Measurements from ENCODE around the gene CIDEA. TPM values are rescaled to one million over a fixed set of nuclear protein-coding genes. Genes with fewer than 3 reads are reported as not detected.
A peak's percentile ranks its signal among the peaks of the same experiment; 100 is the strongest.

CIDEA gene
- total RNA-seq, 1 donor from 2014 or later: not detected

DNA sequence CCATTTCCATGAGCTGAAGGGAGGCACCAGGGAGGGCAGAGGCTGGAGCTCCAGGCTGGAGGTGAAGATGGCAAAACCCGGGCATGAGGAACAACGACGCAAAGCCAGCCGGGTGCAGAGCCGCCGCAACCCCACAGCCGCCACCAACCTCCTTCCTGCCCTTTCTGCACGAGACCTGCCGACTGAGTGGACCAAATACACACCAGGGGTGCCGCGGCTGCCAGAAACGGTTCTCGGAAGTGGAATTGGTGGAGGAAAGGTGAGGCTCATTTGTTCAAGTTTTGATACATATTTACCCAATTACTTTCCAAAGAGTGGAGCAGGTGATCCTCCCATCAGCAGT lies 8.4 kb upstream of the CIDEA start:
- Mint-ChIP-seq H3K27ac (no peak overlapping the region), H3K27me3 (peaks cover 63% of the 10 kb centered on the region), H3K9me3 (ENCODE audit: low read depth) (no peaks in the 10 kb centered on the region), H3K4me3 (ENCODE audit: low read depth) (no peak overlapping the region), H3K36me3 (ENCODE audit: insufficient read depth) (no peaks in the 10 kb centered on the region), H3K4me1 (ENCODE audit: low read depth) (no peaks in the 10 kb centered on the region)
- DNase-seq (ENCODE audit: low spot score, unreplicated experiment): no peak
- no peak for TF ChIP-seq CTCF (IDR thresholded peaks at IDR 0.05; ENCODE audit: unreplicated experiment)

GRCh38 chr18:12246849-12247808 lies 7.0 kb upstream of the CIDEA start:
- Mint-ChIP-seq H3K36me3 (ENCODE audit: insufficient read depth) (no peaks in the 10 kb centered on the region), H3K4me3 (ENCODE audit: low read depth) (no peak overlapping the region), H3K9me3 (ENCODE audit: low read depth) (no peaks in the 10 kb centered on the region), H3K27me3 (peaks cover 64% of the 10 kb centered on the region), H3K27ac (no peak overlapping the region), H3K4me1 (ENCODE audit: low read depth) (no peaks in the 10 kb centered on the region)
- TF ChIP-seq CTCF (IDR thresholded peaks at IDR 0.05; ENCODE audit: unreplicated experiment): peak; percentile 68
- no peak for DNase-seq (ENCODE audit: low spot score, unreplicated experiment)

DNA sequence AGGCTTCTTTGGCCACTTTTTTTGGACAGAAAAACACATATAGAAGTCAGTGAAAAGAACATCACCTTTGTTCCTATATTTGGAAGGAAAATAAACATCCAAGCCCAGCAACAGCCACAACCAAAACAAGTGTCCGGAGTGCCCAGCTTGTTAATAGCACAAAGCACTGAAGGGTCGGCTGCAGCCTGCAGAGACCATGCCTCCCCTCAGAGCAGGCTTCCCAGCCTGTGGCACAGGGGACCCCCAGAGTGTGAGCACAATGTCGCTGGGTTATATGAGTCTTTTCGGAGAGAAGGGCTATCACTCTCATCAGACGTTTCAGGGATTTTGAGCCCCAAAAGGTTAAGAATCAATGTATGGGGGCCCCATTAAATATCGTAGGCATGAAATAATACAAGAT lies 6.2 kb upstream of the CIDEA start:
- DNase-seq (ENCODE audit: low spot score, unreplicated experiment): no peak
- no peak for TF ChIP-seq CTCF (IDR thresholded peaks at IDR 0.05; ENCODE audit: unreplicated experiment)
- Mint-ChIP-seq H3K27me3 (peaks cover 67% of the 10 kb centered on the region), H3K4me3 (ENCODE audit: low read depth) (no peak overlapping the region), H3K27ac (no peak overlapping the region), H3K9me3 (ENCODE audit: low read depth) (no peaks in the 10 kb centered on the region), H3K36me3 (ENCODE audit: insufficient read depth) (no peaks in the 10 kb centered on the region), H3K4me1 (ENCODE audit: low read depth) (no peaks in the 10 kb centered on the region)

DNA sequence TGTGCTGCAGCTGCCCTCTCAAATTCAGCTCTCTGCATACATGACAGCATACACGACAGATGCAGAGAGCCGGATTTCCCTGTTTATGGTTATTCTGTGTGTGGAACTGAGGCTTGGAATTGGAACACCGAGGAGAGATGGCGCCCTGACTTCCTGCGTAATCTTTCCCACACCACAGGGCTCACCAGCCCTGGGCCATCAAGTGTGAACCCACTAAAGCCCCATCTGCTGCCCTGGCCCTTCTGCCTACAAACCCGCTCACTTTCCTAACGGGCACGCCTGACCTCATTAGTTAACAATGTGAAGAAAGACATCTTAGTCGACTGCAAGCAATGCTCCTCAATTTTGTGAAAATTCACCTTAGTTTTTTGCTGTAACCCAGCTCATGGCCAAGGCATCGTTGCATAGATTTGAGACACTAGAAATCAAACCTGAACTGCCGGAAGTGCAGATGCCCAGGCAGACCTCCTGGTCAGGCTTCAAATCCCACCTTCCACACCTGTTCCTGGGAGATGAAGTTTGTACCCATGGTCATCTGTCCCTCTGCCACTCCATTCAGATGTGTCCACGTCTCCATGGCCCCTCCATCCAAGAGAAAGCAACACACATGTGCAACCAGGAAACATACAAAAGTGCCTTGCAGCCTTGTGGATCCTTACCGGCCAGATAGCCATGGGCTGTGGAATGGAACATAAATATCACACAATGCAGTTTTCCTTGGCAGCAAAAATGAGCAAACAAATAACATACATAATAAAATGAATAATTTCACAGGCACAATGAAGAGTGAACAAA lies 5.0 kb upstream of the CIDEA start:
- no peak for TF ChIP-seq CTCF (IDR thresholded peaks at IDR 0.05; ENCODE audit: unreplicated experiment)
- Mint-ChIP-seq H3K27ac (no peak overlapping the region), H3K9me3 (ENCODE audit: low read depth) (no peaks in the 10 kb centered on the region), H3K27me3 (peaks cover 78% of the 10 kb centered on the region), H3K4me3 (ENCODE audit: low read depth) (no peak overlapping the region), H3K36me3 (ENCODE audit: insufficient read depth) (no peaks in the 10 kb centered on the region), H3K4me1 (ENCODE audit: low read depth) (peaks cover 3% of the 10 kb centered on the region)
- no peak for DNase-seq (ENCODE audit: low spot score, unreplicated experiment)

DNA sequence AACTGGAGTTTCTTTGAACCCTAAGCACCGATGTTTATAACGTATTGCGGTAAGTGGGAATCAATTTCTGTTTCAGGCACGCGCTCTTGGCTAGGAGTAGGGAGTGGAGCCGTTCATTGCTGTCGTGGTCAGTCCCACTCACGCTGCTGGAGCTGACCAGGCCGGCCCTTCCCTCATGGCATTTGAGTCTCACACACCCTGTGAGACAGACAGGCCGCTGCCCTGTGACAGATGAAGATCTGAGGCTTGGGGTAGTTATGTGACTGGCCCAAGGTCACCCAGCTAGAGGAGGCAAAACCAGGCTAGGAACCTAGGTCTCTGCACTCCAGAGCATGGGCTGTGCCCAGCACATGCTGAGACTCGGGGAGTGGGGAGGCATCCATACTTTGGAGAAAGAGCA lies 2.9 kb upstream of the CIDEA start:
- DNase-seq (ENCODE audit: low spot score, unreplicated experiment): no peak
- Mint-ChIP-seq H3K27me3 (peaks cover 89% of the 10 kb centered on the region), H3K4me1 (ENCODE audit: low read depth) (peaks cover 4% of the 10 kb centered on the region), H3K4me3 (ENCODE audit: low read depth) (no peak overlapping the region), H3K9me3 (ENCODE audit: low read depth) (no peaks in the 10 kb centered on the region), H3K27ac (no peak overlapping the region), H3K36me3 (ENCODE audit: insufficient read depth) (no peaks in the 10 kb centered on the region)
- TF ChIP-seq CTCF (IDR thresholded peaks at IDR 0.05; ENCODE audit: unreplicated experiment): no peak
